ENCODE measurements around the gene FRK. TPM values are rescaled to one million over a fixed set of nuclear protein-coding genes. Genes with fewer than 3 reads are reported as not detected.

Gene FRK
- total RNA-seq = 2.0 and 8.1 TPM in 2 replicates

DNA sequence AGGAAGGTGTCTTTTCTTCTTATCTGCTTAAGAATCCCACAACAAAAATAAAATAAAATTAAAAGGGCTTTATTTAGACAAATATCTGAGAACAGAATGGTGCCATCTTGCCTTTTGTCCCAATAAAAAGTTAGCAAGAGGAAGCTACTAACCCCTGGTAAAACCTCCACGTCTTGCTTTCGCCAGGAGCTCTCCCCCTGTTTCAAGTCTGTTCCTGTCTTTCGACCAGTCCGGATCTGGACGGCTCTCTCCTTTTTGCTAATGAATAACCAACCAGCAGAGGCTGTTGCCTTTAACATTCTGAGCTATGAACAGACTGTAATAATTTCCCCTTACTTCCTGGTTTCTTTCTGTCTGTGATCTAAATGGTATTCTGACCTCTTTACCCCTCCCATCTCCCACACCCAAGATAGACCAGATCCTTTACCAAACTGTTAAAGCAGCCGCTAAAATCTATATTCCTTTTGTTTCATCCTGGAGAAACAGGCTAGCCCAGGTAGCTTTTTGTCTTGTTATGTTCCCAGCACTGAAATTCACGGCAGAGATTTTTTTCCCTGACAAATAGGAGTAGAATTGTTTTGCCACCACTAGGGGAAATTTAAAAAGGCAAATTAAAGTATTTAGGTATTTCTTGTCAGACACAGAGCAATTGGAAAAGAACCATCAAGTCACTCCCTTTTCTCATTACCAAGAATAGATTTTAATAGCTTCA is at the start of gene FRK:
Gene FRK, minus strand, starts transcription at position 320 of the 712 bp plus-strand sequence. CDS start 580 bp downstream, outside the sequence.
- DNase-seq (ENCODE audit: low read depth) = peak; percentile 83
- H3K4me3 ChIP-seq (ENCODE audit: low read depth, low read length) = peak within 1 kb of the TSS; percentile 74
- TF ChIP-seq, protein P1, sequence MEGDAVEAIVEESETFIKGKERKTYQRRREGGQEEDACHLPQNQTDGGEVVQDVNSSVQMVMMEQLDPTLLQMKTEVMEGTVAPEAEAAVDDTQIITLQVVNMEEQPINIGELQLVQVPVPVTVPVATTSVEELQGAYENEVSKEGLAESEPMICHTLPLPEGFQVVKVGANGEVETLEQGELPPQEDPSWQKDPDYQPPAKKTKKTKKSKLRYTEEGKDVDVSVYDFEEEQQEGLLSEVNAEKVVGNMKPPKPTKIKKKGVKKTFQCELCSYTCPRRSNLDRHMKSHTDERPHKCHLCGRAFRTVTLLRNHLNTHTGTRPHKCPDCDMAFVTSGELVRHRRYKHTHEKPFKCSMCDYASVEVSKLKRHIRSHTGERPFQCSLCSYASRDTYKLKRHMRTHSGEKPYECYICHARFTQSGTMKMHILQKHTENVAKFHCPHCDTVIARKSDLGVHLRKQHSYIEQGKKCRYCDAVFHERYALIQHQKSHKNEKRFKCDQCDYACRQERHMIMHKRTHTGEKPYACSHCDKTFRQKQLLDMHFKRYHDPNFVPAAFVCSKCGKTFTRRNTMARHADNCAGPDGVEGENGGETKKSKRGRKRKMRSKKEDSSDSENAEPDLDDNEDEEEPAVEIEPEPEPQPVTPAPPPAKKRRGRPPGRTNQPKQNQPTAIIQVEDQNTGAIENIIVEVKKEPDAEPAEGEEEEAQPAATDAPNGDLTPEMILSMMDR (conservative IDR thresholded peaks at IDR 0.05; ENCODE audit: low read depth, low read length) = peak; percentile 44

DNA sequence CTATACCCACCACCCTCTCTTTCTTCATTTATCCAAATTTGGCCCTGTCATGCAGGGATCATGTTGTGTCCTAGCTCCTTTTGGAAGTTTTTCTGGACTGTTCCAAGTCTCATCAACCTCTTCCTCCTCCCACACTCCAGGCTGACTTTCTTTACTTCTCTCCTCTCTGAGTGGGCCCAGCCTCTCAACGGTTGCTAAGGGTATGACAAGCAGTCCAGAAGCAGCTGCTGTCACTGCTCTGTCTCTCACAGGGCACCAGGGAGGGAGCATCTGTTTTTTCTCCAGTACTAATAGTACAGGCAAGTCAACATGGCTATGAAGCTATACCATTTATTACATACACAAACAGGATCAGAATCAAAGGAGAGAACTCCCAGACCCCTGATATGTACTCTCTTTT is 48.1 kb upstream of the FRK start:
- TF ChIP-seq, protein P1 (conservative IDR thresholded peaks at IDR 0.05; ENCODE audit: low read depth, low read length) = no peak
- no peak for DNase-seq (ENCODE audit: low read depth)
- no peak overlapping the region for H3K4me3 ChIP-seq (ENCODE audit: low read depth, low read length)

DNA sequence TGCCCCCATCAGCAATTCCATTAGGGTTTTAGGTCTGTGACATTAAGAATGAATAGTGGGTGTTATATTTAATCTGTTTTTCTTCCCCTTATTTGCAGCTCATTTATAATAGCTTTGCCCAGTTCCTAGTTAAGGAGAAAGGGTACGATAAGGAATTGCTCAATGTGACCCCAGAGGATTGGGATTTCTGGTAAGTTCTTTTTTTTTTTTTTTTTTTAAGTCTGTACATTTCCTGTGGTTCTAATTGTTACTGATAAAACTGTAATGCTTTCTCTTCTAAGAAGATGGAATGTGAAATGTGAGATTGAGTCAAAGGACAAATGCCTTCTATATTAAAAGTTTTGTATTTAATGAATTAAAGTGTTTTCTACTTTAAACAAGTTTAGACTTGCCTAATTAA is 45.5 kb upstream of the FRK start:
- TF ChIP-seq, protein P1 (conservative IDR thresholded peaks at IDR 0.05; ENCODE audit: low read depth, low read length) = no peak
- no peak overlapping the region for H3K4me3 ChIP-seq (ENCODE audit: low read depth, low read length)
- no peak for DNase-seq (ENCODE audit: low read depth)

DNA sequence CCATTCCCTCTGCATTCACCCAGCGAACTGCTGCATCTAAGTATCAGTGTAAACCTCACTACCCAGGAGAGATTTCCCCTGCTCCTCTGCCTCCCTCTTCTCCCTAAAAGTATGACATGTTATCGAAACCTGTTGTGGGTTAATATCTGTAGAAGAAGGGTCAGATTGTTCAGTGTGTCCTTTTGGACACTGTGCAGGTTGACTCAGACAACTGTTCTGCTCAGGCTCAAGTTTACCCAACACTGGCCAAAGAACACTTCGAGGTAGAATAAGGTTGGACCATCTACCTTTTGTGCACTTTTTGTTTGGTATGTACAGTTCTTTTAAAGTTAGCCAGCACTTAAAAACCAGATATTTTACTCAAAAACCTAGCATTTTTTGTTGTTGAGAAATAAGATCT is 44.6 kb upstream of the FRK start:
- H3K4me3 ChIP-seq (ENCODE audit: low read depth, low read length) = no peak overlapping the region
- DNase-seq (ENCODE audit: low read depth) = no peak
- TF ChIP-seq, protein P1 (conservative IDR thresholded peaks at IDR 0.05; ENCODE audit: low read depth, low read length) = no peak

DNA sequence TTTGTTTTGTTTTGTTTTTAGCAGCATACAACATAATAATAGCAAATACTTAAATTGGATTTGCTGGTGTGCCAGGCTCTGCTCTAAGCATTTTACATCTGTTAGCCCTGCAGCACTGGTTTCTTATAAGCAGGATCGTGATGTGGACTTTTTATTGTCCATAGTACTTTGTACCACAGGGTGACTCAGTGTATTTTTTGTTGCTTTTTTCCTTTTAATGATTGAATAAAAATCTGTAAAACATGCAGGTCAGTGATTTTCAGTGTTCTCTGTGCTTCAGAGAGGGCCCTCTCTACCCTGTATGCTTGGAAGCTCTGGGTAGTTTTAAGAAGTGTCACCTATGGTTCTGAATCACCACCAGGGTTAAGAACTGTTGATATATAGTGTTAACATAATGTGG is 43.9 kb upstream of the FRK start:
- TF ChIP-seq, protein P1 (conservative IDR thresholded peaks at IDR 0.05; ENCODE audit: low read depth, low read length) = no peak
- no peak overlapping the region for H3K4me3 ChIP-seq (ENCODE audit: low read depth, low read length)
- no peak for DNase-seq (ENCODE audit: low read depth)

GRCh38 chr6:116102873-116103272 is 42.2 kb upstream of the FRK start:
- H3K4me3 ChIP-seq (ENCODE audit: low read depth, low read length) = no peak overlapping the region
- TF ChIP-seq, protein P1 (conservative IDR thresholded peaks at IDR 0.05; ENCODE audit: low read depth, low read length) = no peak

DNA sequence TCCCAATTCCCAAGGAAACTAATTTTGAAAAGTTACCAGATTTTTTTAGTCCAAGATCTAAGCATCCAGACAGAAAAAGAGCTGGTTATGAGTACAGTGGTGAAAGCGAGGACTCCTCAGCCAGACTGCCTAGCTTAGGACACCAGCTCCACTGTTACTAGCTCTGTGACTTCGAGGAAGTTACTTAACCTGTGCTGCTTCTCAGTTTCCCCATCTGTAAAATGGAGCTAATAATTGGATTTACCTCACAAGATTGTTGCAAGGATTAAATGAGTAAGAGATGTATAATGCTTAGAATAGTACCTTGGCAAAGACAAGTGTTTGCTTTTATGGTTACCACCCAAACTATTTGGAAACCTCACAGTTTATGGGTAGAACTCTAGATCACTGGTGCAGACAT is 41.1 kb upstream of the FRK start:
- peak overlapping the region; percentile 64 for H3K4me3 ChIP-seq (ENCODE audit: low read depth, low read length)
- DNase-seq (ENCODE audit: low read depth) = no peak
- TF ChIP-seq, protein P1 (conservative IDR thresholded peaks at IDR 0.05; ENCODE audit: low read depth, low read length) = no peak

More at GRCh38 chr6:116102873-116103272, 42.2 kb upstream of the FRK start:
- no peak for DNase-seq (ENCODE audit: low read depth)
